ENCODE results near the gene DDX50.
"Not testable (repeated sequence)": the region's sequence is repeated elsewhere in the genome, so short reads cannot be mapped to it uniquely, and the experiment has no call there.

The DDX50 gene

DNA sequence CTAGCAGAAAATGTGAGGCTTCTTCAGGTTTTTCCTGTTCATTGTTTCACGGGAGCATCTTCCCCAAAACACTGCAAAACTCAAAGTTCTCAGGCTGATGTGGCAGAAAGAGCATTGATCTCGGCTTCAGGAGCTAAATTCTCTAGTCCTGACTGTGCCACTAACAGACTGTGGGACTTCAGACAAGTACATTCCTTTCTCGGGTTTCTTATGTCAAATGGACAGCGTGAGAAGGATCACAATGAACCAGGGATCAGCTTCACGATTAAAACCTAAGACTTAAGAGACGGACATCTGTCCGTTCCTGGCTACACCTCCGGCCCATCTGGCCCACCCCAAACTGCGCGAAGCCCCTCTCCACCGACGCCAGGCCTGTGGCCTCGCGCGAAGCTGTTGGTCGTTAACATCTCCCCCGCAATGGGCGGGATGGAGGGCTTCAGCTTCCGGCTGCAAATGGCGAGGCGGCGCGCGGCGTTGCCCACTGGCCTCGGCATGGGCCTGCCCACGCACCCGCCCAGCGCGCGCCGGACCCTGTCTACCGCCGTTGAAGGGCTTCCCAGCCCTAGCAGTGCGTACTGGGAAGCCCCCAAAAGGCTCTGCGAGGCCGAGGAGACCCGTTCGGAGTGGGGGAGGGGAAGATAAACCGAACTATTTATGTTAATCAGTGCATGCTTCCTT, 549 bp upstream of the DDX50 start:
- DNase-seq (ENCODE audit: low spot score) = no peak

DNA sequence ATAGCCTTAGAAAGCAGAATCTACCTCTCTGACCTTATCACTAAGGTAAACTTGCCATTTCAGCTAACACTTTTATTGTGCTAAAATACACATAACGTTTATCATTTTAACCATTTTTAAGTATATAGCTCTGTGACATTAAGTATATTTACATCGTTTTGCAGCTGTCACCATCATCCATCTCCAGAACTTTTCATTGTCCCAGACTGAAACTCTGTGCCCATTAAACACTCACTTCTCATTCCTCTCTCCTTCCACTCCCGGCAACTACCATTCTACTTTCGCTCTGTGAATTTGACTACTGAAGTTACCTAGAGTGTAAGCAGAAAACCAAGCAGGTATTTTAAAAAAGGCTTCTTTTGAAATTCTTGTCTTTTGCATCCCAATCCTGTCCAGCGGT, 1.3 kb downstream of the DDX50 start:
- no peak for DNase-seq (ENCODE audit: low spot score)

DNA sequence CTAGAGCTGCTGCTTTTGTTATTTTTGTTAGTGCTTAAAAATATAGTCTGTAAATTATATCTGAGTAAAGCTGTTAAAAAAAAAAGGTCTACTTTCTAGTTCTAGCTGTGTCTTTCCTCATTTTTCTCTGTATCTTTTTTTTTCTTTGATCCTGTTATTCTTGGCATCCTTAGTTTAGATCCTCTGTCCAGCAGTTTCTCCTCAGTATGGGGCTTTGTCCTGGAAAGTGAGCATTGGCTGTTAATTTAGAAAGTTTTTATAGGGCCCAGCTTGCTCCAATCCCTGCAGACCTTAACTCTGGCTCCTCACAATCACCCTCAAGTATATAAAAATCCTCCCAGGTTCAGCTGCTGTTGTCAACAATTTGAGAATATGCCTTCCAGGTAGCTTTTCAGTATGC, 23.5 kb downstream of the DDX50 start:
- DNase-seq (ENCODE audit: low spot score) = no peak

DNA sequence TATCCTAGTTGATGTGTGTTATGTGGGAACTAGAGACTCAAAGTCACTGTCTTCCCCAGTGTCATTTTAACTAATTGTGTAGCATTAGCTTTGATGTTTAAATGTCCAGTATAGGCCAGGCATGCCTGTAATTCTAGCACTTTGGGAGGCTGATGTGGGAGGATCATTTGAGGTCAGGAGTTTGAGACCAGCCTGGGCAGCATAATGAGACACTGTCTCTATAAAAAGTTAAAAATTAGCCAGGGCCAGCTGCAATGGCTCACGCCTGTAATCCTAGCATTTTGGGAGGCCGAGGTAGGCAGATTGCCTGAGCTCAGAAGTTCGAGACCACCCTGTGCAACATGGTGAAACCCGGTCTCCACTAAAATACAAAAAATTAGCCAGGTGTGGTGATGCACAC, 24.4 kb downstream of the DDX50 start:
- DNase-seq (ENCODE audit: low spot score) = no peak

DNA sequence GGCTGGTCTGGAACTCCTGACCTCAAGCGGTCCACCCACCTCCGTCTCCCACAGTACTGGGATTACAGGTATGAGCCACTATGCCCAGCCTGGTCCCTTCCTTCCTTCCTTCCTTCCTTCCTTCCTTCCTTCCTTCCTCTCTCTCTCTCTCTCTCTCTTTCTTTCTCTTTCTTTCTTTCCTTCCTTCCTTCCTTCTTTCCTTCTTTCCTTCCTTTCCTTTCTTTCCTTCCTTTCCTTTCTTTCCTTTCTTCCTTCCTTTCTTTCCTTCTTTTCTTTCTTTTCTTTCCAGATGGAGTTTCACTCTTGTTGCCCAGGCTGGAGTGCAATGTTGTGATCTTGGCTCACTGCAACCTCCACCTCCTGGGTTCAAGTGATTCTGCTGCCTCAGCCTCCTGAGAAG, 28.0 kb downstream of the DDX50 start:
- not testable (repeated sequence) for DNase-seq (ENCODE audit: low spot score)

DNA sequence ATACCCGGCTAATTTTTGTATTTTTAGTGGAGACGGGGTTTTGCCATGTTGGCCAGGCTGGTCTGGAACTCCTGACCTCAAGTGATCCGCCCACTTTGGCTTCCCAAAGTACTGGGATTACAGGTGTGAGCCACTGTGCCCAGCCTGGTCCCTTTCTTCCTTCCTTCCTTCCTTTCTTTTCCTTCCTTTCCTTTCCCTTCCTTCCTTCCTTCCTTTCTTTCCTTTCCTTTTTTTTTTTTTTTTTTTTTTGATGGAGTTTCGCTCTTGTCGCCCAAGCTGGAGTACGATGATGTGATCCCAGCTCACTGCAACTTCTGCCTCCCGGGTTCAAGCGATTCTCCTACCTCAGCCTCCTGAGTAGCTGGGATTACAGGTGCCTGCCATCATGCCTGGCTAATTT, 28.8 kb downstream of the DDX50 start:
- not testable (repeated sequence) for DNase-seq (ENCODE audit: low spot score)

DNA sequence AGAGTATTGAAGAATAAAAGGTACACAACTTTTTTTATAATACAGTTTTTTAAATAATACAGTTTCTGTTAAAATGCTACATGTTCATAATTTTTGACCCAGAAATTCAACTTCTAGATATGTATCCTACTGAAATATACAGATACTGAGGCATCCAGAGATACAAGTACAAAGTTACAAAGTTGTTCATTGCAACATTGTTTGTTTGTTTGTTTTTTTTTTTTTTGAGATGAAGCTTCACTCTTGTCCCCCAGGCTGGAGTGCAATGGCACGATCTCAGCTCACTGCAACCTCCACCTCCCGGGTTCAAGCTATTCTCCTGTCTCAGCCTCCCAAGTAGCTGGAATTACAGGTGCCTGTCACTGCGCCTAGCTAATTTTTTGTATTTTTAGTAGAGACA, 31.7 kb downstream of the DDX50 start:
- DNase-seq (ENCODE audit: low spot score) = not testable (repeated sequence)

DNA sequence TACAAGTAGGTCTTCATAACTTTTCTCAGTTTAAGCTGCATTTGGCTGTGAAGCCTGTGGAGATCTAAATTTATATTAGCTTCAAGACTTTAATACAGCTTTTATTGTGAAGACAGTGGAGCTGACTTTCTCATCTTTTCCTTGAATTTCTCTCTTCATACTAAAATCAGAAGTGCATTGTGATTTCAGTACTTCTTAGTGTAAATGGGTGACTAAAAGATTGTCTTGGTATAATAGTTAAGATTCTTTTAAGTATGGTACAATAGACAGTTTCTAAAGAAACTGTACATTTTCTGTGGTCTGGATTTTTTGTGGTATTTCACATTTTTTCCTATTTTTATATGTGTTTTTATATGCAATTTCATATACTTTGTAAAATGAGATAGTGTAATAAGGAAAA, 33.9 kb downstream of the DDX50 start:
- DNase-seq (ENCODE audit: low spot score) = no peak

DNA sequence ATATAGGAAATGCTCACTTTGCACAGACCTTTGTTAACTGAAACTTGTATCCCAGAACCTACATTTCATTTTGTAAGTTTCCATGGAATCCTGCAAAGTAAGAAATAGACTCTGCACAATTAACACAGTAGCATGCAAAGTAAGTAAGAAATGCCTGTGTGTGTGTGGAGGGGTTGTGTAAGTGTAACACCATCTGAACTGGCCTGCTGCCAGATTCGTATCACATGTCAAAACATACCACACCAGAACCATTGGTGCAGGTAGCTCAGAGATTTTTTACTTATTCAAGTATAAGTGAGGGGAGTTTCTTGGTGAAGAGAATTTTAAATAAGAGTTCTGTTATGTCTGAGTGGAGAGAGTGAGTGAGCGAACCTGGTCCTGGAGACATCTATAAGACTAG, 37.0 kb downstream of the DDX50 start:
- no peak for DNase-seq (ENCODE audit: low spot score)

DNA sequence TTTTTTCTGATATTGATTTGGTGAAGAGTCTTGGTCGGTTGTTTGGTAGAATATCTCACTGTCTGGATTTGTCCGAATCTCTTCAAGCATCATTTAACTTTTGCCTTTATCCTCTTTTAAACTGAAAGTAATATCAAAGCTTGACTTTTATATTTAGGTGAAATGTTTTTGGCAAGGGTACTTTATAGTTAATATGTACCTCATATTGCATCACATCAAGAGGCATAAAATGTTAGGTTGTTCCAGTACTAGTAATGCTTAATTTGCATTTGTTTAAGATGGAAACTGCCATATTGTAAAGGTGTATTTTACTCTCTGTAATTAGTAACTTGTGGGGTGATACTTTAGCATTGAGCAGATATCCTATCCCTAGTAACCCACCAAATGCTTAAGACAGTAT, 37.8 kb downstream of the DDX50 start:
- no peak for DNase-seq (ENCODE audit: low spot score)

DNA sequence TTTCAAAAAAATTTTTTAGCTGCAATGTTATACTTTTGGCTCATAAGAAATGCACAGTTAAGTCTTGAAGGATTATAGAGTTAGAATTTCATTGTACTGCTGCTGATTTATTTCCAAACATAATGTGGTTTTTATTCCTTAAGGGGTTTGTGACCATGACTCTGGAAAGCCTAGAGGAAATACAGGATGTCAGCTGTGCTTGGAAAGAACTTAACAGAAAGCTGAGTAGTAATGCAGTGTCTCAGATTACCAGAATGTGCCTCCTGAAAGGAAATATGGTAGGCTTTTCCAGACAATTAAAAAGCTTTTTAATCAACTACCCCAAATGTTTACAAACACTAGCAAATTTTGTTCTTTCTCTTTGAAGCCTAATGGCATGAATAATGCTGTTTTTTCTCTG, 39.8 kb downstream of the DDX50 start:
- DNase-seq (ENCODE audit: low spot score) = not testable (repeated sequence)

DNA sequence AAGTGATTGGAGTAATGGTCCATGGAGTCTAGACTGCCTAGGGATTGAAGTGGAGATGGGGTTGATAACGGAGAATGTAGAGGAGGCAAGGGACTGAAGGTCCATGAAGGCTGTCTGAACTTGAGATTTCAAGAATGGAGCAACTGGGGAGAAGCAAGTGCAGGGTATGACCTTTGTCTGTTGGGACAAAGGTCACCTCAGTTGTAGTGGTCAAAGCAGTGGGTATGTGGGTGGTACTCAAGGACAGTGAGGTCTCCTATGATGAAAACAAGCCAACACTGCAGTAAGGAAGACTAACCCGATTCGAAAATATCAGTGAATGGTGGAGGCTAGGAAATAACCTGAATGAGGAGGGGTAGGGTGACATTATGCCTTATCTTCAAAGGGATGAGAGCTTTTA, 49.5 kb downstream of the DDX50 start:
- DNase-seq (ENCODE audit: low spot score) = no peak

DNA sequence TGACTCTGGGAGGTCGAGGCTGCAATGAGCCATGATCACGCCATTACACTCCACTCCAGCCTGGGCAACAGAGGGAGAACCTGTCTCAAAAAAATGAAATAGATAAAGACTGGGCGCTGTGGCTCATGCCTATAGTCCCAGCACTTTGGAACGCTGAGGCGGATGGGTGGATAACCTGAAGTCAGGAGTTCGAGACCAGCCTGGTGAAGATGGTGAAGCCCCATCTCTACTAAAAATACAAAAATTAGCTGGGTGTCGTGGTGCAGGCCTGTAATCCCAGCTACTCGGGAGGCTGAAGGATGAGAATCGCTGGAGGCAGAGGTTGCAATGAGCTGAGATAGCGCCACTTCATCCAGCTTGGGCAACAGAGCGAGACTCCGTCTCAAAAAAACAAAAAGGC, 53.8 kb downstream of the DDX50 start:
- DNase-seq (ENCODE audit: low spot score) = no peak

DNA sequence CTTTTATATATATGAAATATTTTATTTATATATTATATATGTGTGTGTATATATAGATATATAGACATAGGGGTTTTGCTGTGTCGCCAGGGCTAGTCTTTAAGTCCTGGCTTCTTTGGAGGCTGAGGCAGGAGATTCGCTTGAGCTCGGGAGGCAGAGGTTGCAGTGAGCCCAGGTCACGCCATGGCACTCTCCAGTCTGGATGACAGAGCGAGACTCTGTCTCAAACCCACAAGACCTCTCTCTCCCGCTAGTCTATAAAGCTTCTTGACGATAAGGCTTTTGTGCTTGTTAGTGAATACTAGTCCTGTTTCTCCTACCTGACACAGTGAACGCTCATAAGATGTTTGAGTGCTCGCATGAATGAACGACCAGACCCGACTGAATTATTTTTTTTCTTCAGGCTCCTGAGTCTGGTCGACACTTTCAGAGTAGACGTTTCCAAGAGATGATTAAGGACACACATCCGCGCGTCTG, 54.3 kb downstream of the DDX50 start:
- no peak for DNase-seq (ENCODE audit: low spot score)

DNA sequence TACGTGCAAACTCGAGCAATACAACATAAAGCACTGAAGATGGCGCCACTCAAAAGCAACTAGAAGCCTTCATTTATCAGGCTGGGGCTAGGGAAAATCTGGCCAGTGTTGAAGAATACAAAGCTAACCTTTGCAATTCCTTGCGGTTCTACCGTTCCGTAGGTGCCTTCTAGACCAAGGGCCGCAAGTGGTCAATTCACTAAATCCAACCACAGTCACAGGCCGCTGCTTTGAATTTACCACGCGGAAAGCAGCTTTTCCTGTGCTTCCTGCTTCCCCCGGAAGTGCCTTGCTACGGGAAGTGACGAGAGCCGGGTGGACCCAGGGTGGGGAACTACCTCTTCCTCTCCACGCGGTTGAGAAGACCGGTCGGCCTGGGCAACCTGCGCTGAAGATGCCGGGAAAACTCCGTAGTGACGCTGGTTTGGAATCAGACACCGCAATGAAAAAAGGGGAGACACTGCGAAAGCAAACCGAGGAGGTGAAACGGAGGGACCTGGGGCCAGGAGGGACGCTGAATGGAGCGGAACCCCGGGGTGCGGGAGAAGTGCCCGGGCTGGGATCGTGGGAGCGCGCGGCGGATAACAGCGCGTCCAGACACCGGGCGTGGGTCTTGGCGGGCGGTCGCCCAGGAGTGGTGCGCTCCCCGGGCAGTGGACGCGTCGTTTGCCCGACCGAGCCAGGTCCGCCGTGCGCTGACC, 54.9 kb downstream of the DDX50 start, which contains the start of gene DDX21:
Gene DDX21, plus strand, starts transcription at position 339 of the 701 bp plus-strand sequence. Its CDS starts 56 bp downstream, at position 395.
- peak; percentile 97 for DNase-seq (ENCODE audit: low spot score)

DNA sequence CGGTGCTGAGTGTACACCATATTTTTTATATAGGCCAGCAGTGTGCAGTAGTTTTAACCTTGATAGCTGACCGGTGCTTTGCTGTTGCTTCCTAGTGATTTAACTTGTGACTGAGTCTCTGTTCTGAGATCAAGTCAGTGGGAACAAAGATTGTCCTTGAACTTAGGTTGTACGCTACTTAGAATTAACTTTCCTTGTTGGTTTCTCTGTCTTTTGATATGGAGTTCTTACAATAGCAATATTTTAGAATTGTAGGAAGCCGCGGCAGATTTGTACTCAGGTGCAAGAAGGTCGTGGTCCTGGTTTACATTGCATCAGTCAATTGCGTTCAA, 56.1 kb downstream of the DDX50 start:
- no peak for DNase-seq (ENCODE audit: low spot score)

DNA sequence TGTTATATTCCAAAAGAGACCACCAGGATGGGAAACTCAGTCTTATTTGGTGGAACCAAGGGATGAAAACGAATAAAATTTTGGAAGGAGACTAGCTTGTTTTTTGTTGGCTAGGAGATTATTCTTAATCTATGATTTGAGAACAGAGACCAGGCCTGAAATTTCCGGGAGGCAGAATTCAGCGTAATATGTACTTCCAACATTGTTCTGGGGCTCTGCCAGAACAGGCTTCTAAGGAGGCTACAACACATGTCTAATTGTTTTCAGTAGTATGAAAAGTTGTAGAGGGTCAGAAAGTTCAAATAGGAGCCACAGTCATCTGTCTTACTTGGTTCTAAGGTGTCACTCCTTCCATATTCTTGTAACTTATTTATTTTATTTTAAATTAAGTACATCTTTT, 56.5 kb downstream of the DDX50 start:
- DNase-seq (ENCODE audit: low spot score) = no peak

DNA sequence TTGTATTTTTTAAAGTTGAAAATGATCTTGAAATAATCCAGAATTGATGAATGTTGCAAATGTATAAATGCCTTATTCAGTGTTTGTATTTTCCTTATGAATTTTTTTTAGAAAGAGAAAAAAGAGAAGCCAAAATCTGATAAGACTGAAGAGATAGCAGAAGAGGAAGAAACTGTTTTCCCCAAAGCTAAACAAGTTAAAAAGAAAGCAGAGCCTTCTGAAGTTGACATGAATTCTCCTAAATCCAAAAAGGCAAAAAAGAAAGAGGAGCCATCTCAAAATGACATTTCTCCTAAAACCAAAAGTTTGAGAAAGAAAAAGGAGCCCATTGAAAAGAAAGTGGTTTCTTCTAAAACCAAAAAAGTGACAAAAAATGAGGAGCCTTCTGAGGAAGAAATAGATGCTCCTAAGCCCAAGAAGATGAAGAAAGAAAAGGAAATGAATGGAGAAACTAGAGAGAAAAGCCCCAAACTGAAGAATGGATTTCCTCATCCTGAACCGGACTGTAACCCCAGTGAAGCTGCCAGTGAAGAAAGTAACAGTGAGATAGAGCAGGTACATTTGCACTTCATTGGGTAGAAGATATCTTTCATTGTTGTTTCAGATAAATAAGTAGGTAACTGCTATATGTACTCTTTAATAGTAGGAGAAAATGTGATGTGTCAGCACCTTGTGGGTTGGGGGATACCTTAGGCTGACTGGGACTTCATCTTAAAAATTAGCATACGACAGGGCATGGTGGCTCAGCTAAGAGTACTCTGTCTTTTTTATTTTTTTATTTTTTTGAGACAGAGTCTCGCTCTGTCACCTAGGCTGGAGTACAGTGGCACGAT, 58.8 kb downstream of the DDX50 start:
- no peak for DNase-seq (ENCODE audit: low spot score)

DNA sequence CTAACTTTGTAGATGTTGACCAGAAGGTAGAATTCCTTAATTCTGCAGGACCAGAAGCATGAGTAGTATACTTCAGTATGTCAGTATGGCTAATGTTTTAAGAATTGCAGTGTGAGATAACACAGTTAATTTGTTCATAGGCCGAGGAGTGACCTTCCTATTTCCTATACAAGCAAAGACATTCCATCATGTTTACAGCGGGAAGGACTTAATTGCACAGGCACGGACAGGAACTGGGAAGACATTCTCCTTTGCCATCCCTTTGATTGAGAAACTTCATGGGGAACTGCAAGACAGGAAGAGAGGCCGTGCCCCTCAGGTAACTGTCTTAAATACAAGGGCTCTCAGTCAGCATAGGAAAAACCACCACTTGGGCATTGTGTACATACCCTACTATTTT, 62.0 kb downstream of the DDX50 start:
- no peak for DNase-seq (ENCODE audit: low spot score)

DNA sequence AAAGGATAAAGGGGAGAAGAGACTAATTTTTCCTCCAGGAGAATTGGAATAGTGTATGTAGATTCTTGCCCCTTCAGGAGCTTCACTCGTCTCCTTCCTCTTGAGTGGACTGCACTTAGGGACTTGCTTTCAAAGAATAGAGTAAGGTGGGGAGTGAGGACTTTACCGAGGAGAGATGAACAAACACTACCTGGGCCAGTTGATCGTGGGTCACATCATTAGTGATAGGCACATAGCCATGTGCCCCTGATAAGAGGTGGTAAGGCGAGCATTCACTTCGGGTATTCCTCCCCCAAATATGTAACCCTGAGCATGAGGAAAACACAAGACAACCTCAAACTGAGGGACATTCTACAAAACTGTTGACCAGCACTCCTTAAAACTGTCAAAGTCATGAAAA, 72.9 kb downstream of the DDX50 start:
- no peak for DNase-seq (ENCODE audit: low spot score)

DNA sequence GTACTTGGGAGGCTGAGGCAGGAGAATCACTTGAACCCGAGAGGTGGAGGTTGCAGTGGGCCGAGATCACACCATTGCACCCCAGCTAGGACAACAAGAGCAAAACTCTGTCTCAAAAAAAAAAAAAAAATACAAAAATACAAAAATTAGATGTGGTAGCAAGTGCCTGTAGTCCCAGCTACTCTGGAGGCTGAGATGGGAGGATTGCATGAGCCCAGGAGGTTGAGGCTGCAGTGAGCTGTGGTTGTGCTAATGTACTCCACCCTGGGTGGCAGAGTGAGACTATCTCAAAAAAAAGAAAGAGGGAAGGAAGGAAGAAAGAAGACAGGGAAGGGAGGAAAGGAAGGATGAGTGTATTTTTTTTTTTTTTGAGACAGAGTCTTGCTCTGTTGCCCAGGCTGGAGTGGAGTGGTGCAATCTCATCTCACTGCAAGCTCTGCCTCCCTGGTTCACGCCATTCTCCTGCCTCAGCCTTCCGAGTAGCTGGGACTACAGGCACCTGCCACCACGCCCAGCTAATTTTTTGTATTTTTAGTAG, 74.9 kb downstream of the DDX50 start:
- DNase-seq (ENCODE audit: low spot score) = not testable (repeated sequence)

DNA sequence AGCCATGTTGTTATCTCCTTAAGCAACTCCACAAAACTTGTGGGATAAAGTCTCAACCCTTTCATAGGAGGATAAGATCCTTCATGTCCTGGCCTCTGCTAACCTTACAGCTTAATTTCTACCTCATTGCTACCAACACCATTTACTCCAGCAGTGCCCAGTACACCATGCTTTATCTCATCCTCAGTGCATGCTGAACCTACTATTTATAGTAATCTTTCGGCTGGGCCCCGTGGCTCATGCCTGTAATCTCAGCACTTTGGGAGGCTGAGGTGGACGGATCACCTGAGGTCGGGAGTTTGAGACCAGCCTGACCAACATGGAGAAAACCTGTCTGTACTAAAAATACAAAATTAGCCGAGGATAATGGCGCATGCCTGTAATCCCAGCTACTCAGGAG, 78.6 kb downstream of the DDX50 start:
- DNase-seq (ENCODE audit: low spot score) = not testable (repeated sequence)

DNA sequence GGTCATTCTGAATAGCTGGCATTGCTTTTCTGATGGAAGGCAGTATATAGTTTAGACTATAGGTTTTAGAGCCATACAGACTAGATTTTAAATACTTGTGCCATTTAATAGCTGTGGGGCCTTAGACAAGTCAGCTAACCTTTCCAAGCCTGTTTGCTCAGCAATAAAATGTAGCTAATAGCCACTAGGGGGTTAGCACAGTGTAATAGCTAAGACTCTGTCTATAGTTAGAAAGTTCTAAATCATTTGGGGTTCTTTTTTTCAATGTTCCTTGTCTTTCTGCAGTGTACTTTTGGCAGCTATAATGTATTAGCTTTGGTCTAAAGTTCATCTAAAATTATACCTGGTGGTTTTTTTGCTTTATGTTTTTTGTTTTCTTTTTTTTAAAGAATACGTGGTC, 80.0 kb downstream of the DDX50 start:
- no peak for DNase-seq (ENCODE audit: low spot score)

Measured in cerebellar cortex (tissue), 1 donor.